HepG2 (cell line): ENCODE data around the gene KRI1. TPM values are rescaled to one million over a fixed set of nuclear protein-coding genes. Genes with fewer than 3 reads are reported as not detected.

ENCODE experiments used
- BORCS8-MEF2B ChIP-seq: sonication (generic); formaldehyde crosslinking; IDR thresholded peaks from 2 replicates; pipeline ENCODE4 v1.8.0; 2022; ENCODE audit warnings: mild to moderate bottlenecking, missing genetic modification reagents
- CBX1 ChIP-seq: IDR thresholded peaks from one replicate; pipeline ENCODE4 v1.6.1; 2016; ENCODE audit warnings: antibody characterized with exemption, low read depth
- CSRNP2 ChIP-seq: sonication (generic); formaldehyde crosslinking; conservative IDR thresholded peaks from 2 replicates; pipeline ENCODE4 v1.8.0; 2022; ENCODE audit warnings: low read depth, missing genetic modification reagents
- DPF2 ChIP-seq: sonication (generic); formaldehyde crosslinking; IDR thresholded peaks from 2 replicates; pipeline ENCODE4 v1.4.0; 2020; ENCODE audit warnings: mild to moderate bottlenecking, low read depth, missing genetic modification reagents, borderline replicate concordance
- ETV6 ChIP-seq: sonication (generic); formaldehyde crosslinking; conservative IDR thresholded peaks from 2 replicates; pipeline ENCODE4 v1.4.0; 2020; ENCODE audit warnings: missing genetic modification reagents
- FOXC1 ChIP-seq: sonication (generic); formaldehyde crosslinking; IDR thresholded peaks from 2 replicates; pipeline ENCODE4 v1.8.0; 2022; ENCODE audit warnings: mild to moderate bottlenecking, missing genetic modification reagents, borderline replicate concordance
- ISX ChIP-seq: sonication (generic); formaldehyde crosslinking; conservative IDR thresholded peaks from 2 replicates; pipeline ENCODE4 v1.5.0; 2020; ENCODE audit warnings: missing genetic modification reagents
- MED8 ChIP-seq: sonication (generic); formaldehyde crosslinking; IDR thresholded peaks from 2 replicates; pipeline ENCODE4 v1.8.1; 2023; ENCODE audit warnings: mild to moderate bottlenecking, missing genetic modification reagents; ENCODE audit not compliant: insufficient replicate concordance
- NFE2 ChIP-seq: sonication (generic); formaldehyde crosslinking; IDR thresholded peaks from 2 replicates; pipeline ENCODE4 v1.4.0; 2020; ENCODE audit warnings: missing genetic modification reagents
- NONO ChIP-seq, 2 experiments: fragments of 450-650 bp in 1 of 2; sonication (generic) in 1 of 2; formaldehyde crosslinking in 1 of 2; IDR thresholded peaks in 1 of 2; conservative IDR thresholded peaks in 1 of 2; 2 replicates each; pipeline versions ENCODE4 v1.6.1 to v1.8.0; 2017 to 2022; ENCODE audit warnings: mild to moderate bottlenecking in 1 of 2, missing genetic modification reagents in 1 of 2, moderate library complexity in 1 of 2
- PHF8 ChIP-seq: sonication (generic); formaldehyde crosslinking; IDR thresholded peaks from 2 replicates; pipeline ENCODE4 v1.5.0; 2020; ENCODE audit warnings: missing genetic modification reagents
- POLR2AphosphoS5 ChIP-seq: IDR thresholded peaks from 2 replicates; pipeline ENCODE4 v1.6.1; 2012; ENCODE audit warnings: low read depth, low read length
- SIX1 ChIP-seq: sonication (generic); formaldehyde crosslinking; IDR thresholded peaks from 2 replicates; pipeline ENCODE4 v1.4.0; 2020; ENCODE audit warnings: missing genetic modification reagents, borderline replicate concordance
- ZBTB21 ChIP-seq: sonication (generic); formaldehyde crosslinking; IDR thresholded peaks from 2 replicates; pipeline ENCODE4 v1.4.0; 2020; ENCODE audit warnings: missing genetic modification reagents
- ZBTB7B ChIP-seq: sonication (generic); formaldehyde crosslinking; IDR thresholded peaks from 2 replicates; pipeline ENCODE4 v1.4.0; 2020; ENCODE audit warnings: missing genetic modification reagents
- ZFP36L2 ChIP-seq: sonication (generic); formaldehyde crosslinking; IDR thresholded peaks from 2 replicates; pipeline ENCODE4 v1.4.0; 2020; ENCODE audit warnings: missing genetic modification reagents
- ZNF230 ChIP-seq: sonication (generic); formaldehyde crosslinking; IDR thresholded peaks from 2 replicates; pipeline ENCODE4 v1.4.0; 2020; ENCODE audit warnings: mild to moderate bottlenecking, missing genetic modification reagents
- ZNF280D ChIP-seq: sonication (generic); formaldehyde crosslinking; IDR thresholded peaks from 2 replicates; pipeline ENCODE4 v1.5.1; 2020; ENCODE audit warnings: mild to moderate bottlenecking, missing genetic modification reagents
- ZNF354B ChIP-seq: sonication (generic); formaldehyde crosslinking; IDR thresholded peaks from 2 replicates; pipeline ENCODE4 v1.8.0; 2022; ENCODE audit warnings: mild to moderate bottlenecking, missing genetic modification reagents
- ZNF879 ChIP-seq: sonication (generic); formaldehyde crosslinking; IDR thresholded peaks from 2 replicates; pipeline ENCODE4 v1.8.1; 2023; ENCODE audit warnings: missing genetic modification reagents
- polyA plus RNA-seq, 8 experiments: library from polyadenylated mRNA; depleted of rRNA in 3 of 8; stranded (reverse) in 7 of 8; unstranded in 1 of 8; fragments of >200 nt; fragmentation: Illumina TruSeq in 4 of 8; extraction: Trizol in 4 of 8; gene quantifications; 2 replicates each; pipeline versions ENCODE4 v1.2.1 to v1.2.3, GENCODE V29; 2011 to 2016; ENCODE audit warnings: low read depth in 4 of 8, missing spikeins in 1 of 8, mixed read lengths in 1 of 8; ENCODE audit not compliant: insufficient read depth in 1 of 8
- total RNA-seq, 5 experiments: library from RNA; depleted of rRNA; stranded (reverse); fragments of >200 nt; fragmentation: Illumina TruSeq; extraction: Trizol; gene quantifications; 2 replicates each; pipeline ENCODE4 v1.2.3, GENCODE V29; 2016; ENCODE audit warnings: low read depth in 1 of 5
- TF ChIP-seq, protein P1 (sequence below): sonication (generic); formaldehyde crosslinking; IDR thresholded peaks from 2 replicates; pipeline ENCODE4 v1.8.0; 2023; ENCODE audit warnings: mild to moderate bottlenecking, missing genetic modification reagents
- TF ChIP-seq, protein P2 (sequence below), 2 experiments: sonication (generic) in 1 of 2; formaldehyde crosslinking in 1 of 2; IDR thresholded peaks; 2 replicates each; pipeline versions ENCODE4 v1.5.1 to v1.6.1; 2011 to 2020; ENCODE audit warnings: borderline replicate concordance in 1 of 2, low read depth in 1 of 2, low read length in 1 of 2, mild to moderate bottlenecking in 1 of 2, missing genetic modification reagents in 1 of 2, moderate library complexity in 1 of 2

The KRI1 gene
- total and polyA plus RNA-seq, 2 of the 13 experiments (the other 11 are each of a cell fraction or from before 2014, with no cell fraction given), result 9.1 to 11.7 TPM

DNA sequence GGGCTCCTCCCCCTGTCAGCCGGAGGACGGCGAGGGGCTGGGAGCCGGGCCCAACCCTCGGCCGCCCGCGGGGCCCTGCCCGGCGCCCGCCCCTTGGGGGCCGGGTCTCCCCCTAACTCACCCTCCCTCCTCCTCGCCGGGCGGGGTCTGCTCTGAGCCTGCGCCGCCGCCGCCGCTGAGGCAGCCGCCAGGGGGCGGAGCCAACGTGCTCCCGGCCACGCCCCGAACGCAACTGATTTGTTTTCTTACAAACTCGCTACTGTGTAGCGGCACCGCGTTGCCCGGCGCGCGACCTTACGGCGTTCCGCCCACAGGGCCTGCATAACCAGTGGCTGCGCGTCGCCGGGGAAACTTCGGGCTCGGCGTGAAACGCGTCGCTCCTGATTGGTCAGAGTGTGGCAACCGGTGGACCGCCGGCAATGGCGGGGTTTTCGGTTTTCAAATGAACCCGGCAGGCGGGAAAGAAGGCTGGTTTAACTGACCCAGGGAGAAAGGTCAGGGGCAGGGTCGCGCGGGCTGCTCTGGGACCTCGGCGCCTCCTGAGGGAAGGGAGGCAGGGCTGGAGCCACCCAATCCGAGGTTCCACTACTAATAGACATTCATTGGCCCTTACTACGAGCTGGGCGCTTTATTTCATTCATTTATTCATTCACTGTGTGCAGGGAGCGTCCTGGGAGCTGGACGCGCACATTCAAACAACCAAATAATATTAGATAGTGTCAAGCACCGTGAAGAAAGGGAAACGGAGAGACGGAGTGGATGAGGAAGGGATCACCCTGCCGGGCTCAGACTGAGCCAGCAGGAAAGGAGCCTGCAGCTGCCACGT is 3.2 kb upstream of the KRI1 start, which contains the start of gene CDKN2D (continued):
- TF ChIP-seq ZNF280D (CRISPR knock-in tag) (no peak), FOXC1 (CRISPR knock-in tag) (peak; percentile 76; the same call in 1 of the 2 replicates), SIX1 (no peak), CBX1 (no peak), ISX (CRISPR knock-in tag) (no peak), POLR2AphosphoS5 (peak; percentile 43), DPF2 (CRISPR knock-in tag) (no peak), ZNF354B (CRISPR knock-in tag) (no peak), NFE2 (no peak), MED8 (CRISPR knock-in tag) (peak; percentile 69), ZFP36L2 (no peak), NONO (IDR thresholded peaks at IDR 0.05) (no peak), NONO (CRISPR knock-in tag; conservative IDR thresholded peaks at IDR 0.05) (peak; percentile 19; the same call in 1 of the 2 replicates), ZNF230 (no peak), ETV6 (CRISPR knock-in tag) (0 out of 2 replicates have a peak, but pooled peaks have one; percentile 32), BORCS8-MEF2B (CRISPR knock-in tag) (peak; percentile 99), PHF8 (CRISPR knock-in tag) (no peak), CSRNP2 (CRISPR knock-in tag) (peak; percentile 94), ZBTB21 (CRISPR knock-in tag) (no peak), ZNF879 (CRISPR knock-in tag) (no peak), ZBTB7B (CRISPR knock-in tag) (0 out of 2 replicates have a peak, but pooled peaks have one; percentile 6)
- TF ChIP-seq, protein P1, sequence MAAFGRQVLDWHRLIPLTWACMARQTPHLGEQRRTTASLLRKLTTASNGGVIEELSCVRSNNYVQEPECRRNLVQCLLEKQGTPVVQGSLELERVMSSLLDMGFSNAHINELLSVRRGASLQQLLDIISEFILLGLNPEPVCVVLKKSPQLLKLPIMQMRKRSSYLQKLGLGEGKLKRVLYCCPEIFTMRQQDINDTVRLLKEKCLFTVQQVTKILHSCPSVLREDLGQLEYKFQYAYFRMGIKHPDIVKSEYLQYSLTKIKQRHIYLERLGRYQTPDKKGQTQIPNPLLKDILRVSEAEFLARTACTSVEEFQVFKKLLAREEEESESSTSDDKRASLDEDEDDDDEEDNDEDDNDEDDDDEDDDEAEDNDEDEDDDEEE (CRISPR knock-in tag), result no peak
- TF ChIP-seq, protein P2, sequence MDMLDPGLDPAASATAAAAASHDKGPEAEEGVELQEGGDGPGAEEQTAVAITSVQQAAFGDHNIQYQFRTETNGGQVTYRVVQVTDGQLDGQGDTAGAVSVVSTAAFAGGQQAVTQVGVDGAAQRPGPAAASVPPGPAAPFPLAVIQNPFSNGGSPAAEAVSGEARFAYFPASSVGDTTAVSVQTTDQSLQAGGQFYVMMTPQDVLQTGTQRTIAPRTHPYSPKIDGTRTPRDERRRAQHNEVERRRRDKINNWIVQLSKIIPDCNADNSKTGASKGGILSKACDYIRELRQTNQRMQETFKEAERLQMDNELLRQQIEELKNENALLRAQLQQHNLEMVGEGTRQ (IDR thresholded peaks at IDR 0.05; ENCODE audit: low read depth, low read length), result no peak
- TF ChIP-seq, protein P2 (CRISPR knock-in tag; IDR thresholded peaks at IDR 0.05; ENCODE audit: borderline replicate concordance), result no peak
